ENCODE results near the gene KIAA0232.

DNA sequence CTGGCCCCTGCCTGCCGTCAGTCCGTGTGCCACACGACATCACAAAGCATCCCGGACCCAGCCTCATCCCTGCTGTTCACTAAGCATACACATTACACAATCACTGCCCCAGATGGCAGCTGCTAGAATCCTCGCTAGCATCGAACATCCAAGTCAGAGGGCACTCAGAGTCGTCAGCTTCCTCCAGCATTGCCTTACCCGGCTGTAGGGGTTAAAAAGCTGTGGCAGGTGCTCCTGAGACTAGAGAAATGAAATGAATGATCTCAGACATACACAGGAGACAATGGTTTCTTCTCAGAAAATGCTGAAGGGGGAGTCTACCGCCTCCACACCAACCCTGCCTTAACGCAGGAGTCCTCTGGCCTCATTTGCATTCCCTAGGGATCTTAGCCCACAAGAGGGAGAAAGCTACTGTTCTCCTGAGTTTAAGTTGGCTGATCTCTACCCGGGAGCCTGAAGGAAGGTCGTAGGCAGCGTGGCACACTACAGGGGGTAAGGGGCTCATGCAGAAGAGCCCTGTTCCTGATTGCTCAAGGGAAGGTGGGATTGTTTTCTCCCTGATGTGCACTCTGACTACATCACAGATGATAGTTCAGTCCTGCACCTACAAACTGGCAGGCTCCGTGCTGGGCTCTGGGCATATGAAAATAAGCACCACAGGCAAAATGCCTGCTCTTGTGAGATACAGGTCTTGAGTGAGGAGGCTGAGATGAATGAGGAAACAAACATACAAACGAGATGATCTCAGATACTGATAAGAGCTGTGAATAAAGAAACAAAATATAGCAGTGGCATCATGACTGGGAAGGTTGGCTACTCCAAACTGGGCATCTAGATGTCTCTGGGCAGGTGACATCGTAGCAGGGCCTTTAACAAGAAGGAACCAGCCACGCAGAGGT, 2.6 kb upstream of the KIAA0232 start:
- TF ChIP-seq, protein P1, sequence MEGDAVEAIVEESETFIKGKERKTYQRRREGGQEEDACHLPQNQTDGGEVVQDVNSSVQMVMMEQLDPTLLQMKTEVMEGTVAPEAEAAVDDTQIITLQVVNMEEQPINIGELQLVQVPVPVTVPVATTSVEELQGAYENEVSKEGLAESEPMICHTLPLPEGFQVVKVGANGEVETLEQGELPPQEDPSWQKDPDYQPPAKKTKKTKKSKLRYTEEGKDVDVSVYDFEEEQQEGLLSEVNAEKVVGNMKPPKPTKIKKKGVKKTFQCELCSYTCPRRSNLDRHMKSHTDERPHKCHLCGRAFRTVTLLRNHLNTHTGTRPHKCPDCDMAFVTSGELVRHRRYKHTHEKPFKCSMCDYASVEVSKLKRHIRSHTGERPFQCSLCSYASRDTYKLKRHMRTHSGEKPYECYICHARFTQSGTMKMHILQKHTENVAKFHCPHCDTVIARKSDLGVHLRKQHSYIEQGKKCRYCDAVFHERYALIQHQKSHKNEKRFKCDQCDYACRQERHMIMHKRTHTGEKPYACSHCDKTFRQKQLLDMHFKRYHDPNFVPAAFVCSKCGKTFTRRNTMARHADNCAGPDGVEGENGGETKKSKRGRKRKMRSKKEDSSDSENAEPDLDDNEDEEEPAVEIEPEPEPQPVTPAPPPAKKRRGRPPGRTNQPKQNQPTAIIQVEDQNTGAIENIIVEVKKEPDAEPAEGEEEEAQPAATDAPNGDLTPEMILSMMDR (IDR thresholded peaks at IDR 0.05; ENCODE audit: borderline replicate concordance, extremely low read depth, low read length, poor library complexity, severe bottlenecking), result no peak
- TF ChIP-seq EZH2 (IDR thresholded peaks at IDR 0.05; ENCODE audit: borderline replicate concordance, low read depth, low read length, severe bottlenecking), result no peak
